Neural progenitor cell (in vitro differentiated cells): ENCODE measurements around the gene BMP7. TPM values are rescaled to one million over a fixed set of nuclear protein-coding genes. Genes with fewer than 3 reads are reported as not detected.

Experiments used
- DNase-seq: peaks from one replicate; pipeline ENCODE4 v3.0.0-alpha.2; 2016; ENCODE audit warnings: low spot score
- H2AFZ ChIP-seq: fragments of 200-600 bp; sonication (generic); replicated peaks from 2 replicates; pipeline ENCODE4 v1.6.1; 2016; ENCODE audit warnings: antibody characterized with exemption
- H3F3A ChIP-seq: fragments of 200-600 bp; sonication (generic); 2 replicates; pipeline ENCODE4 v1.6.1; 2016; ENCODE audit warnings: antibody characterized with exemption, low read depth
- H3K27ac ChIP-seq: fragments of 200-600 bp; sonication (generic); 2 replicates; pipeline ENCODE4 v1.5.1; 2016; ENCODE audit warnings: mild to moderate bottlenecking
- H3K27me3 ChIP-seq: fragments of 200-600 bp; sonication (generic); 2 replicates; pipeline ENCODE4 v1.6.1; 2016; ENCODE audit warnings: mild to moderate bottlenecking, moderate library complexity
- H3K36me3 ChIP-seq: fragments of 200-600 bp; sonication (generic); 2 replicates; pipeline ENCODE4 v1.5.1; 2016
- H3K4me1 ChIP-seq: fragments of 200-600 bp; sonication (generic); 2 replicates; pipeline ENCODE4 v1.6.1; 2016; ENCODE audit warnings: mixed run types
- H3K4me2 ChIP-seq: fragments of 200-600 bp; sonication (generic); 2 replicates; pipeline ENCODE4 v1.6.1; 2016
- H3K4me3 ChIP-seq: fragments of 200-600 bp; sonication (generic); 2 replicates; pipeline ENCODE4 v1.5.1; 2016
- H3K79me2 ChIP-seq: fragments of 200-600 bp; sonication (generic); 2 replicates; pipeline ENCODE4 v1.6.1; 2016; ENCODE audit warnings: low read depth
- H3K9ac ChIP-seq: fragments of 200-600 bp; sonication (generic); 2 replicates; pipeline ENCODE4 v1.6.1; 2016
- H3K9me3 ChIP-seq: fragments of 200-600 bp; sonication (generic); 2 replicates; pipeline ENCODE4 v1.5.1; 2016; ENCODE audit warnings: low read depth
- H4K20me1 ChIP-seq: fragments of 200-600 bp; sonication (generic); 2 replicates; pipeline ENCODE4 v1.6.1; 2016; ENCODE audit warnings: low read depth
- H3K27ac Mint-ChIP-seq: 3 replicates; pipeline ENCODE4 v1.8.0; 2021; ENCODE audit warnings: mixed read lengths
- H3K27me3 Mint-ChIP-seq: 2 replicates; pipeline ENCODE4 v1.8.0; 2022; ENCODE audit warnings: low read depth, mild to moderate bottlenecking, inconsistent platforms, moderate library complexity, mixed read lengths; ENCODE audit not compliant: insufficient read depth
- H3K36me3 Mint-ChIP-seq: 3 replicates; pipeline ENCODE4 v1.8.0; 2021; ENCODE audit warnings: mixed read lengths
- H3K4me1 Mint-ChIP-seq: 3 replicates; pipeline ENCODE4 v1.8.0; 2021; ENCODE audit warnings: mixed read lengths
- H3K4me3 Mint-ChIP-seq: 3 replicates; pipeline ENCODE4 v1.8.0; 2021; ENCODE audit warnings: mild to moderate bottlenecking, moderate library complexity, mixed read lengths
- H3K9me3 Mint-ChIP-seq: 3 replicates; pipeline ENCODE4 v1.8.0; 2020; ENCODE audit warnings: mixed read lengths
- EZH2 ChIP-seq: fragments of 200-600 bp; sonication (generic); IDR thresholded peaks from 2 replicates; pipeline ENCODE4 v1.6.1; 2017; ENCODE audit warnings: antibody characterized with exemption, mild to moderate bottlenecking, moderate library complexity
- EZH2phosphoT487 ChIP-seq: fragments of 200-600 bp; sonication (generic); IDR thresholded peaks from 2 replicates; pipeline ENCODE4 v1.6.1; 2017; ENCODE audit warnings: antibody characterized with exemption
- total RNA-seq: library from RNA; depleted of rRNA; stranded (reverse); fragments of >200 nt; gene quantifications from 2 replicates; pipeline ENCODE4 v1.2.3, GENCODE V29; 2015; ENCODE audit warnings: low replicate concordance
- TF ChIP-seq, protein P1 (sequence below): fragments of 200-600 bp; sonication (generic); IDR thresholded peaks from 2 replicates; pipeline ENCODE4 v1.5.1; 2017; ENCODE audit warnings: antibody characterized with exemption, mild to moderate bottlenecking

Gene BMP7
- total RNA-seq, 1 donor from 2014 or later: 11.2 TPM

DNA sequence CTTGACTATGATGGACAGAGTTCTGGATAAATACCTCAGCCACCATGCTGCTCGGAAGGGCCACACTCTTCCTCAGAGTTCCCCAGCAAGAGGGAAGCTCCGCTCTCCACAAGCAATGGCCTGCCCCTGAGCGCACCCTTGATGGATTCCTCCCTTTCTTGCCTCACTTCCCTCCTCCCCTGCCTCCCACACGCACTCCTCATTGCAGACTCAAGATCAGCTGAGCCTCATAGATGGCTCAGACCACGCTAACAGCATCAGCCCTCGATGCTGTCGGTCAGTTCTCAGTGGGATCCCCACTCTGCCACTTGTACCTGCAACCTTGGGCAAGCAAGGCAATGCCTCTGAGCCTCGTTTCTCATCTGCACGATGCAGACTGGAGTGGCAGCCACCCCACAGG lies 123.3 kb downstream of the BMP7 start:
- no peaks in the 10 kb centered on the region for H3F3A ChIP-seq
- H3K27ac Mint-ChIP-seq: peak overlapping the region; percentile 57
- no peak overlapping the region for H3K4me2 ChIP-seq
- H3K4me1 ChIP-seq: no peaks in the 10 kb centered on the region
- no peaks in the 10 kb centered on the region for H3K79me2 ChIP-seq
- no peaks in the 10 kb centered on the region for H4K20me1 ChIP-seq
- DNase-seq: no peak
- H3K4me1 Mint-ChIP-seq: peaks cover 7% of the 10 kb centered on the region
- H3K36me3 Mint-ChIP-seq: no peaks in the 10 kb centered on the region
- peaks cover 3% of the 10 kb centered on the region for H3K27me3 Mint-ChIP-seq
- H3K27ac ChIP-seq: no peak overlapping the region
- H3K9ac ChIP-seq: no peak overlapping the region
- no peaks in the 10 kb centered on the region for H3K36me3 ChIP-seq
- TF ChIP-seq EZH2 (no peak), EZH2phosphoT487 (no peak)
- TF ChIP-seq, protein P1, sequence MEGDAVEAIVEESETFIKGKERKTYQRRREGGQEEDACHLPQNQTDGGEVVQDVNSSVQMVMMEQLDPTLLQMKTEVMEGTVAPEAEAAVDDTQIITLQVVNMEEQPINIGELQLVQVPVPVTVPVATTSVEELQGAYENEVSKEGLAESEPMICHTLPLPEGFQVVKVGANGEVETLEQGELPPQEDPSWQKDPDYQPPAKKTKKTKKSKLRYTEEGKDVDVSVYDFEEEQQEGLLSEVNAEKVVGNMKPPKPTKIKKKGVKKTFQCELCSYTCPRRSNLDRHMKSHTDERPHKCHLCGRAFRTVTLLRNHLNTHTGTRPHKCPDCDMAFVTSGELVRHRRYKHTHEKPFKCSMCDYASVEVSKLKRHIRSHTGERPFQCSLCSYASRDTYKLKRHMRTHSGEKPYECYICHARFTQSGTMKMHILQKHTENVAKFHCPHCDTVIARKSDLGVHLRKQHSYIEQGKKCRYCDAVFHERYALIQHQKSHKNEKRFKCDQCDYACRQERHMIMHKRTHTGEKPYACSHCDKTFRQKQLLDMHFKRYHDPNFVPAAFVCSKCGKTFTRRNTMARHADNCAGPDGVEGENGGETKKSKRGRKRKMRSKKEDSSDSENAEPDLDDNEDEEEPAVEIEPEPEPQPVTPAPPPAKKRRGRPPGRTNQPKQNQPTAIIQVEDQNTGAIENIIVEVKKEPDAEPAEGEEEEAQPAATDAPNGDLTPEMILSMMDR: no peak
- no peaks in the 10 kb centered on the region for H3K9me3 Mint-ChIP-seq
- H3K9me3 ChIP-seq: no peaks in the 10 kb centered on the region
- no peaks in the 10 kb centered on the region for H3K27me3 ChIP-seq
- H2AFZ ChIP-seq: no peak overlapping the region
- H3K4me3 ChIP-seq: no peak overlapping the region
- no peak overlapping the region for H3K4me3 Mint-ChIP-seq

DNA sequence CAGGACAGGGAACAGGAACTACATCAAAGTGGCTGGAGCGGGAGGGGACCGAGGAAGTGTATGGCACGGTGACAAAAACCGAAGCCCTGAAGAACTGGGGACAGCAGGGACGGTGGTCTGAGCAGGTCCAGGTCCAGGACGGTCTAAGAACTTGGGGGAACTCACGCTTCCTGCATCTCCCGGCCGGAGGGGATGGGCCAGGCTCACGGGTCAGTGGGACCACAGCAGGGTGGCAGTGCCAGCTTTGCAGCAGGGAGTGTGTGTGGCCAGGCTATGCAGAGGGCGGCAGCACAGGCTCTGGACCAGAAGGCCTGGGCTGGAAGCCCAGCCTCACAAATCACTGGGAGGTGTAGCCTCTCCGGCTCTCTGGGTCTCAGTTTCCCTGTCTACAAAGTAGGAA lies 123.8 kb downstream of the BMP7 start:
- Mint-ChIP-seq H3K36me3 (no peaks in the 10 kb centered on the region), H3K27me3 (peaks cover 3% of the 10 kb centered on the region), H3K4me1 (peaks cover 7% of the 10 kb centered on the region), H3K9me3 (no peaks in the 10 kb centered on the region), H3K27ac (no peak overlapping the region), H3K4me3 (no peak overlapping the region)
- no peaks in the 10 kb centered on the region for H3K4me1 ChIP-seq
- no peaks in the 10 kb centered on the region for H3F3A ChIP-seq
- H3K9me3 ChIP-seq: no peaks in the 10 kb centered on the region
- H3K4me2 ChIP-seq: no peak overlapping the region
- TF ChIP-seq, protein P1: no peak
- TF ChIP-seq EZH2 (no peak), EZH2phosphoT487 (no peak)
- no peaks in the 10 kb centered on the region for H3K36me3 ChIP-seq
- H2AFZ ChIP-seq: no peak overlapping the region
- H4K20me1 ChIP-seq: no peaks in the 10 kb centered on the region
- H3K9ac ChIP-seq: no peak overlapping the region
- DNase-seq: no peak
- H3K79me2 ChIP-seq: no peaks in the 10 kb centered on the region
- H3K27ac ChIP-seq: no peak overlapping the region
- no peak overlapping the region for H3K4me3 ChIP-seq
- H3K27me3 ChIP-seq: no peaks in the 10 kb centered on the region

DNA sequence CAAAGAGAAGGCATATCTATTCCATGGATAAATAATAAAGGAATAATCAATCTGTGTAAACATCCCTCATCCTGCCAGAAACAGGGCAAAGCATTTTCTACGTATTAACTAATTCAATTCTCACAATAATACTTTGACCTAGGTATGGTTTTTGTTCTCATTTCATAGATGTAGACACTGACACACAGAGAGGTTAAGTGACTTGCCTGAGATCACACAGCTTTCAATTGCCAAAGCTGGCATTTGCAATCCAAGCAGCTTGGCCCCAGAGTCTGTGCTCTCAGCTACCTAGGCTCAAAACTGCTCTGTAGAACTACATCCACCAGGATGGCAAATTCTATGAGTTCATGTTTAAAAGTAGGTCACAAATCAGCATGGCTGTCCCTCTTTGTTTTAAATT lies 124.9 kb downstream of the BMP7 start:
- H3K9me3 Mint-ChIP-seq: no peaks in the 10 kb centered on the region
- TF ChIP-seq EZH2phosphoT487 (no peak), EZH2 (no peak)
- H3K9me3 ChIP-seq: no peaks in the 10 kb centered on the region
- H3F3A ChIP-seq: no peaks in the 10 kb centered on the region
- no peaks in the 10 kb centered on the region for H4K20me1 ChIP-seq
- no peaks in the 10 kb centered on the region for H3K36me3 Mint-ChIP-seq
- H3K4me3 Mint-ChIP-seq: no peak overlapping the region
- peaks cover 7% of the 10 kb centered on the region for H3K4me1 Mint-ChIP-seq
- no peak for DNase-seq
- no peak overlapping the region for H2AFZ ChIP-seq
- H3K4me1 ChIP-seq: no peaks in the 10 kb centered on the region
- H3K27me3 ChIP-seq: no peaks in the 10 kb centered on the region
- no peak overlapping the region for H3K4me3 ChIP-seq
- H3K27ac Mint-ChIP-seq: no peak overlapping the region
- peaks cover 3% of the 10 kb centered on the region for H3K27me3 Mint-ChIP-seq
- no peak overlapping the region for H3K27ac ChIP-seq
- no peak overlapping the region for H3K9ac ChIP-seq
- no peak overlapping the region for H3K4me2 ChIP-seq
- no peaks in the 10 kb centered on the region for H3K79me2 ChIP-seq
- no peaks in the 10 kb centered on the region for H3K36me3 ChIP-seq

DNA sequence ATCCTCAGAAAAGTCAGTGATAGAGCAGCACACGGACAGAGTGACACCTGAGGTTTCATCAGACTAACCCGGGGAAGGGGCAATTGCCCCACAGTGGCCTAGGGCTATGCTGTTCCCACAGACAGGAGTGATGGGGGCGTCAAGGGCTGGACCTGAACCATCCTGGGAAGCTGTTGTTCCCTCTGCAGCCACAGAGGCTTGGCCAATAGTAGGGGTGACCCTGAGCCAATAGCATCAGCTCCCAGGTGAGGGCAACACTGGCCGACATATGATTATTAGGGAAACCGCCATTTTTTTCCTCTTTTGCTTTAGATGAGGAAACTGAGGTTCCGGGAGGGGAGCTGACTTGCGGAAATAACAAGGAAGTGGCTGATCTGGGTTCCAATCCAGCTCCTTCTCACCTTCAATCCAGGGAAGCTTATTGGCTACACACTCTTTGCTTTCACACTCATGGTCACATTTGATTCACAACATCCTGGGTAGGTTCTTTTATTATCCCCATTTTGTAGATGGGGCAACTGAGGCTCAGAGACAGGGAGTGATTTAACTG lies 126.0 kb downstream of the BMP7 start:
- peaks cover 7% of the 10 kb centered on the region for H3K27me3 Mint-ChIP-seq
- H3K27ac ChIP-seq: no peak overlapping the region
- no peak overlapping the region for H3K4me2 ChIP-seq
- H2AFZ ChIP-seq: no peak overlapping the region
- H3K36me3 Mint-ChIP-seq: no peaks in the 10 kb centered on the region
- H3K4me3 Mint-ChIP-seq: no peak overlapping the region
- peaks cover 7% of the 10 kb centered on the region for H3K4me1 Mint-ChIP-seq
- TF ChIP-seq, protein P1: no peak
- TF ChIP-seq EZH2phosphoT487 (no peak), EZH2 (no peak)
- no peaks in the 10 kb centered on the region for H3K79me2 ChIP-seq
- no peak overlapping the region for H3K4me3 ChIP-seq
- no peak for DNase-seq
- H3K27ac Mint-ChIP-seq: no peak overlapping the region
- H3K36me3 ChIP-seq: no peaks in the 10 kb centered on the region
- H4K20me1 ChIP-seq: no peaks in the 10 kb centered on the region
- no peaks in the 10 kb centered on the region for H3K9me3 Mint-ChIP-seq
- H3K9ac ChIP-seq: no peak overlapping the region
- no peaks in the 10 kb centered on the region for H3K27me3 ChIP-seq
- no peaks in the 10 kb centered on the region for H3K9me3 ChIP-seq
- H3F3A ChIP-seq: no peaks in the 10 kb centered on the region
- no peaks in the 10 kb centered on the region for H3K4me1 ChIP-seq
